D341Med (cell line): Measurements from ENCODE around the gene UBB.

ENCODE experiments used
- DNase-seq: peaks from one replicate; pipeline ENCODE4 v3.0.0; 2012; ENCODE audit warnings: low spot score

Gene UBB

GRCh38 chr17:16419074-16419928 is 38.4 kb downstream of the UBB start:
- no peak for DNase-seq

DNA sequence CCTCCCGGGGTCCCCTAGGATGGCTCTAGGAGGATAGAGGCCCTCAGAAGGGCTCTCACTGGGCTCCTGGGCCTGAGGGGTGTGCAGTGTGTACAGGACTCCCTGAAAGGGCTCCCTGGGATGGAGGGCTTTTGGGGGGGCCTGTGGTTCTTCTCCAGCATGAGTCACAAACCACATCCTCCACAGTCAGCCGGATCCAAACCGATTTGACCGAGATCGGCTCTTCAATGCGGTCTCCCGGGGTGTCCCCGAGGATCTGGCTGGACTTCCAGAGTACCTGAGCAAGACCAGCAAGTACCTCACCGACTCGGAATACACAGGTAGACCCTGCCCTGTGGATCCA is 39.0 kb downstream of the UBB start:
- DNase-seq = no peak

DNA sequence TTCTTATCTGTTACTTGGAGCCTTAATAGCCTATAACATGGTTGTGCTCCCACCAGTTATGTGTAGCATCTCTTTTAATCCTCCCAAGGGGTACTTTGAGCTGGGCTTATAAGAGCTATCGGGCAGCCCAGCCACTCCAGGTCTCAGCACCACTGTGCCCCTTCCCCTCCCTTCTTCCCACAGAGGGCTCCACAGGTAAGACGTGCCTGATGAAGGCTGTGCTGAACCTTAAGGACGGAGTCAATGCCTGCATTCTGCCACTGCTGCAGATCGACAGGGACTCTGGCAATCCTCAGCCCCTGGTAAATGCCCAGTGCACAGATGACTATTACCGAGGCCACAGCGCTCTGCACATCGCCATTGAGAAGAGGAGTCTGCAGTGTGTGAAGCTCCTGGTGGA is 41.5 kb downstream of the UBB start:
- no peak for DNase-seq

GRCh38 chr17:16423226-16423872 is 42.5 kb downstream of the UBB start:
- DNase-seq = no peak

GRCh38 chr17:16425202-16425601 is 44.3 kb downstream of the UBB start:
- DNase-seq = no peak

DNA sequence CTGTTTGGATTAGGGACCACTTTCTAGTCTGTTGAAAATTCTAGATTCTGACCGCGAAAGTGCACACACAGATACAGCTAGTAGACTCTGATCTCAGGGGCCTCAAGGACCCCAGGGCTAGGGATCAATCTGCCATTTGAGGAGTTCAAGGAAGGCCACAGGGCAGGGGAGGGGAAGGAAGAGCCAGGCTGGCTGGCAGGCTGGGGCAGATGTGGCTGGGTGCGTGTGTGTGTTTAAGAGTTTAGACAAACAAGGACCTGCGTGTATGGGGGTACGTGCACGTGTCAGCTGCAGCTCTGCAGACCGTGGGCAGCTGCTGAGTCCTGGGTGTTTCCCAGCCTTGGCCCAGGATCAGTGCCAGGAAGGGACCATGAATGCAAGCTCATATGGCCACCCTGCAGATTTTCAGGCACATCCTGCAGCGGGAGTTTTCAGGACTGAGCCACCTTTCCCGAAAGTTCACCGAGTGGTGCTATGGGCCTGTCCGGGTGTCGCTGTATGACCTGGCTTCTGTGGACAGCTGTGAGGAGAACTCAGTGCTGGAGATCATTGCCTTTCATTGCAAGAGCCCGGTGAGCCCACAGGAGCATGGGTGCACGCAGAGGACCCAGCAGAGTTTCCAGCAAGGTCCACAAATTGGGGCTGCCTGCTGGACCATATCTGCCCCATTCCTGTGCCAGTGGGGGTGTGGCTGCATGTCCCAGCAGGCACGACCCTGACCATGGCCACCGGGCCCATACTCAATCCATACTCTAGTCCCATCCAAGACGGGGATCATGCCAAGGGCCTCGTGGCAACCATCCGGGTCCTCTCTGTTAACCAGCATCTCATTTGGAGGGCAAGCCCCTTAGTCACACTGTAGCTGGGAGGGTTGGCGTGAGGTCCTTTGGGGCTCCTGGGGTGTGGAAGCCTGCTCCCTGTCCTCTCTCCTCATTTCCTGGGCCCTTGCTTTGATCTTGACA is 45.1 kb downstream of the UBB start:
- DNase-seq = no peak

GRCh38 chr17:16427020-16427419 is 46.1 kb downstream of the UBB start:
- DNase-seq = no peak

DNA sequence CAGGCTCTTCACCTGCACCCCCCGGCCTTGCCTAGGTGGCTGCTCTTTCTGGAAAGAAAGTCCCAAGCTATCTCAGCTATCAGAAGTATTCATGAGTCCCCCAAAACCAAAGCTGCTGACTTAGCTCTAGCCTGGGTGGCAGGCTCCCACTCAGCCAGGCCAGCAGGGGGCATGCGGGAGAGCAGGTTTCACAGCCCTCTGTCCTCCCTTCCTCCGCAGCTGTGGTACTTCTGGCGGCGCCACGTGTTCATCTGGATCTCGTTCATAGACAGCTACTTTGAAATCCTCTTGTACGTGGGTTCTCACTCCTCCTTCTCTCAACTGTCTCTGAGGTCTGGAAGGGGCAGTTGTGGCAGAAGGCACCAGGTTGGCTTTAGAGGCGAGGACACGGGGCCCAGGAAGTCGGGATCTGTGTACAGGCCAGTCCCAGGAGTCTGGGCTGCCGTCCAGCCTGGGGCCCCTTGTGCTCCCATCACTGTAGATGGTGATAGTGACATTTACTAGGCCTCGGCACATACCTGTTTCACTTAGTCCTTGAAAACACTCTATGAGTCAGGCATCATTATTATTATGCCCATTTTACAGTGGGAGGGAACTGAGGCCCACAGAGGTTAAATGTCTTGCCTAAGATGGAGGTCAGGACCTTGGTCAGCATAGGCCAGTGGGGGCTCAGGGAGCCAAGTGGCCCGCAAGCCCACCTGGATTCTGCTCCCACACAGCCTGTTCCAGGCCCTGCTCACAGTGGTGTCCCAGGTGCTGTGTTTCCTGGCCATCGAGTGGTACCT is 47.4 kb downstream of the UBB start:
- DNase-seq = peak; percentile 82

DNA sequence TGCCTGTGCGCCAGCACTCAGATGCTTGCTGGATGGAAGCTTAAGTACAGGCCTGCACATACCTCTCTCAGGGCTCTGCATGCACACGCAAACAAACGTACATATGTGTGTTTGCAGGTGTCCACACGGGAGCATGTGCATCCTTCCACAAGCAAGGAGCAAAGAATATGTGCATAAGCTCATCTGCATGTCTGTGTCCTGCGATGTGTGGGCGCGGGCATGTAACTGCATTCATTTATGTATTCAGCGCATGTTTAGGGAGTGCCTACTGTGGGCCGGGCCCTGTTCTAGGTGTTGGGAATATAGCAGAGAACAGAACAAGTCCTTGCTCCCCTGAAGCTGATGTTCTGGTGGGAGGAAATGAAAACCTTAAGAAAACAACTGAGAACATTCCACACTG is 48.2 kb downstream of the UBB start:
- no peak for DNase-seq

DNA sequence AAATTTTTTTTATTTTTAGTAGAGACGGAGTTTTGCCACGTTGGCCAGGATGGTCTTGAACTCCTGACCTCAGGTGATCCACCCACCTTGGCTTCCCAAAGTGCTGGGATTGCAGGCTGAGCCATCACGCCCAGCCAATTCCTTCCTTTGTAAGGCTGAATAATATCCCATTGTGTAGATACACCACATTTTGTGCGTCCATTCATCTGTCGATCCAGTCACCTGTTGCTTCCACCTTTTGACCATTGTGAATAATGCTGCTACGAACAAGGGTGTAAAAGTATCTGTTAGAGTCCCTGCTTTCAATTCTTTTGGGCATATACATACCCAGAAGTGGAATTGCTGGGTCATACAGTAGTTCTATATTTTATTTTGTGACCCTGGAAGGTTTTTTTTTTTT is 49.8 kb downstream of the UBB start:
- DNase-seq = no peak

DNA sequence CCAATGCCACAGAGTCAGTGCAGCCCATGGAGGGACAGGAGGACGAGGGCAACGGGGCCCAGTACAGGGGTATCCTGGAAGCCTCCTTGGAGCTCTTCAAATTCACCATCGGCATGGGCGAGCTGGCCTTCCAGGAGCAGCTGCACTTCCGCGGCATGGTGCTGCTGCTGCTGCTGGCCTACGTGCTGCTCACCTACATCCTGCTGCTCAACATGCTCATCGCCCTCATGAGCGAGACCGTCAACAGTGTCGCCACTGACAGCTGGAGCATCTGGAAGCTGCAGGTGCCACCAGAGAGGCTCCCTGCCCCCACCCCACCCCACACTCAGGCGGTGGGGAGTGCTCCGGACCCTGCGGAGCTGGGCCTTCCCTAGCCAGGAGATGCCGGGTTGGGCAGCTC is 51.1 kb downstream of the UBB start:
- no peak for DNase-seq
